CD4-positive, alpha-beta T cell treated with Interleukin-12 subunit alpha and Interleukin-12 subunit beta, for 1 hour (primary cell): ENCODE data around the gene PTPA.
"Not testable (repeated sequence)": the region's sequence is repeated elsewhere in the genome, so short reads cannot be mapped to it uniquely, and the experiment has no call there.

Experiments used
- DNase-seq: peaks from one replicate; pipeline ENCODE4 v3.0.0-alpha.2; 2020

Gene PTPA

DNA sequence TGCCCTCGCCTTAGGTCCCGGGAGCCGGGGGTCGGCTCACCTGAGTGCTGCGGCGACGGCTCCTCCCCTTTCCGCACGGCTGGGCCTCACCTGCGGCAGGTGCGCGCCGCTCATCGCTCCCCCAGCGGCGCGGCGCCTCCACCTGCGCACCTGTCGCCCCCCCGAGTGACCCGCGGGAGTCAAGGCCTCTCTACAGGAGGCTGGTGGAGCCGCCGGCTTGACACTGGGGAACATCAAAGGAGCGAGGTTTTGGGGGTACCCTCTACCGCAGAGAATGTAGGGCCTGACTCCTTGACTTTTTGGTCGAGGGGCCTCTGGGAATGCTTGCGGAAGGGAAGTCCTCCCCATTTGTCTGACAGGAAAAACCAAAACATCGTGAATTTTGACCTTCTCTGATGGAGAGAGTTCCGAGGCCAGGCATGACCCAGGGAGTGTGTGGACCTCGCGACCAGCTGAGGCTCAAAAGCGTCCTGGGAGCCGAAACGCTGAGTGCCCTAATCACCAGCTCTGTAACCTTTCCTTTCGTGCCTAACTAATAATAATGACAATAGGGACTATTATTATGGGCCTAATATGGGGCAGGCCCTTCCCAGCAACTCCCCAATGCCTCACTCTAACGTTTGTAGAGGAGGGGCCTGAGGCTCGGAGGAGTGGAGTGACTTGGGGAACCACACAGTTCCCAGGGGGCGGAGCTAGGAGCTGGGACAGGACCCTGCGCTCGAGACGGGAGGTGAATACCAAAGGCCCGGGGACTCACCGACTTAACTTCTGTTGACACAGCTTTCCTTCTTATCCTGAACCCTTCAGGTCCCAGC lies 67.6 kb downstream of the PTPA start:
- DNase-seq = no peak

- no peak for DNase-seq
These were observed 70.0 kb downstream of the PTPA start for GRCh38 chr9:129181246-129181645.

DNA sequence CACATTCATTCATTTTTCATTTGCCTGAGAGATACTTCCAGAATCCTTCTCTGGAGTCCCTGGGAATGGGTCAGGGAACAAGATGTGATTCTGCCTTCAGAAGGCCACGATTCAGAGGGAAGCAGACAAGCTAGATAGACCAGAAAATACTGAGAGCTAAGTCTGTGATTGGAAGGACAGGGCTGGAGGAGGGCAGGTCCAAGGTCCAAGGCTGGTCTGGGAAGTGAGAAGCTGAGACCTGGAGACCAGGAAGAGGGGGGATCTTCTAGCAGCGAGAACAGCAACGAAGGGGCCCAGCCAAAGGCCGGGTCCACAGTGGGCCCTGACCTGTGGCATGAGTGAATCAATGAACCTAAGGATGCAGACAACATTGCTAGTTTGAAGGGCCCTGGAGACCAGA lies 70.9 kb downstream of the PTPA start:
- DNase-seq = no peak

- no peak for DNase-seq
These were observed 71.6 kb downstream of the PTPA start for GRCh38 chr9:129182625-129183494.

DNA sequence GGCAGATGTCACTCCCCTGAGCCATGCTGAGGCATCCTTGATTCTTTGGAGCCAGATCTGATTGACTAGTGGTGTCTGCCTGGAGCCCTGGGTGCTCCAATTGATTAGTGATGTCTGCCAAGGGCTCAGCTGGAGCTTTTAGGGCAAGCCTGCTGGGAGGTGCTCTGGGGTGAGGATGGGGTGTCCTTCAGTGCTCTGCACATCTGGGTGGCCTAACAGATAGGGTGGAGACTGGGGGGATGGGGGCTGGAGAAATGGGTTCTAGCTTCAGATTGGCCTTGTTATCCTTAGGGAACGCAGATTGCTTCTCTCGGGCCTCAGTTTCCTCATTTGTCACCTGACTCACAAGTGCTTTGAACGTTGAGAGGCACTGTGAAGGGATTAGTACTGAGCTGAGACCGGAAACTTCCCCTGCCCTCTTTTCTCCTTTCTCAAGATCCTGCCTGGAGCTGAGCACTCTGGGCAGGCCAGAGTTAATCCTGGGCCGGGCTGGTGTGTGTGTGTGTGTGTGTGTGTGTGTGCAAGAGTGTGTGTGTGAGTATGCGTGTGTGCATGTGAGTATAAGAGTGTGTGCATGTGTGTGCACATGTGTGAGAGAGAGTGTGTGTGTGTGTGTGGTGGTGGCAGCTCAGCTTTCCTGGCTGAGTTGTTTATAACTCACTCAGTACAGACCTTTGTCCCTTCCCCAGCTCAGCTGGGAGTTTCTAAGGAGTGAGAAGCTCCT lies 72.4 kb downstream of the PTPA start:
- DNase-seq = no peak

- DNase-seq = no peak
These were observed 73.0 kb downstream of the PTPA start for GRCh38 chr9:129184219-129184524.

GRCh38 chr9:129184596-129185122 lies 73.4 kb downstream of the PTPA start:
- DNase-seq = no peak

DNA sequence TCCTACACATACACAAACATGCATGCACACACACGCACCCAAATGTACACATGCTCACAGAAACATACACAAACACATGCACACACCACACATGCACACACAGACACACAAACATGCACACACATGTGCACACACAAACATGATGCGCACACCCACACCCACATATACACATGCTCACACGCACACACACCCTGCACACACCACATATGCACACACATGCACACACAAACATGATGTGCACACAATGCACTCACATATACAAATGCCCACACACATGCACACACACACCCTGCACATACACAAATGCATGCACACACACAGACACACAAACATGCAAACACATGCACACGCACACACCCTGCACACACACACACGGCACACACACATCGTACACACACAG lies 74.2 kb downstream of the PTPA start:
- DNase-seq = no peak

GRCh38 chr9:129185991-129186390 lies 74.8 kb downstream of the PTPA start:
- DNase-seq = no peak

DNA sequence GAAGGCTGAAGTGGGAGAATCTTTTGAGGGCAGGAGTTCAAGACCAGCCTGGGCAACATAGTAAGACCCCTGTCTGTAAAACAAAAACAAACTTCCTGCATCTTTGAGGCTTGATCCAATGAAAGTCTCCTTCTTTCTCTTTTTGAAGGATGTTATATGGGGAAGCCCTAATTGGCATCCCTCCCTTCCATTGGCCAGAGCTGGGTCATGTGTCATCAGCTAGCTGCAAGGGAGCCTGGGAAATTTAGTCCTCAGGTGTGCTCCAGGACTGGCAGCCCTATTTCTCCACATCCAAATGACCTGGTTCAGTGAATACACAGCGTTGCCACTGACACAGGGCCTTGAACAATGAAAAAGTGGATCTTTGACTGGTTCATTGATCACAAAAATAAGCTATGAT lies 75.8 kb downstream of the PTPA start:
- no peak for DNase-seq

GRCh38 chr9:129189971-129190370 lies 78.8 kb downstream of the PTPA start:
- DNase-seq = not testable (repeated sequence)

DNA sequence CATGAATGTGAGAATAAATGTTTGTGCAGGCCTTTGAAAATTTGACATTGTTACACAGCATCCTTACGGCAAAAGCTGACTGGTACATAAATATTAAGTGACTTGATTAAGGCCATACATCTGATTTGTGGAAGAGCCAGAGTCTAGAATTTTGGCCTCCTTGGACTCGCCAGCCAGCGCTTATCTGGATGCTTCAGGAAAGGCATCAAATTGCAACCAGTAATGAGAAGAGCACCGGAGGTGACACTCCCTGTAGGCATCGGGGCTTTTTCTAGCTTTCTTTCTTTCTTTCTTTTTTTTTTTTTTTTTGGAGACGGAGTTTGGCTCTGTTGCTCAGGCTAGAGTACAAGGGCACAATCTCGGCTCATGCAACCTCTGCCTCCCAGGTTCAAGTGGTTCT lies 80.0 kb downstream of the PTPA start:
- DNase-seq = no peak

DNA sequence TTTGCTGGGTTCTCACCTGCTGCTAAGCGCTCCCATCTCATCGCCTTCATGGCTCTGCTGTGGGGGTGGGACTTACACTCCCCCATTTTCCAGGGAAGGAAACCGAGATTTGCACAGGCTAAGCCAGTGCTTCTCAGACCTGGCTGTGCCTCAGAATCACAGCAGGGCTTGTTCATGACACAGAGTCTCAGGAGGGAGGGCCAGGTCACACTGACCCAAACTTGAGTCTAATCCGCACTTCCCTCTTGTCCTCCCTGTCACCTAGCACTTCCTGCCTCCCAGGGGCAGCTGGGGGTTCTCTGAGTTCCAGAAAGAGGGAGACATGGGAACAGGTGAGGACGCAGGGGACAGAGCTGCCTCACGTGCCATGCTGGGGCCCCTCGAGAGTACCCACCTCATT lies 82.4 kb downstream of the PTPA start:
- no peak for DNase-seq

DNA sequence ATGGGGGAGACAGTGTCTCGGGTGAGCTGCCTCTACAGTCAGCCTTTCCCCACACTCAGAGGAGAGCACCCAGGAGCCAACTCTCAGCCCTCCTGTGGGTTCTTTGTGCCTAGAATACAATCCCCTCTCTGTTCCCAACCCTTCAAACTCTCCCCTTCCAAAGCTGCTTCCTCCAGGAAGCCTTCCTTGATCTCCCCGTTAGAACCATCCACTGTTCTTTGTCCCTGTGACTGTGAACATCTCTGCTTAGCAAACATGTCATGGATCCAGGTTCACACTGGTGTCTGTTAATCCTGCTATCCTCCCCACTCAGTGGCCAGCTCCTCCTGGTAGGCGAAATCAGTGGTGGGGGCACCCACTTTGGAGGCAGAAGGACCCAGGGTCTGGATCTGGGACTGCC lies 83.0 kb downstream of the PTPA start:
- no peak for DNase-seq

DNA sequence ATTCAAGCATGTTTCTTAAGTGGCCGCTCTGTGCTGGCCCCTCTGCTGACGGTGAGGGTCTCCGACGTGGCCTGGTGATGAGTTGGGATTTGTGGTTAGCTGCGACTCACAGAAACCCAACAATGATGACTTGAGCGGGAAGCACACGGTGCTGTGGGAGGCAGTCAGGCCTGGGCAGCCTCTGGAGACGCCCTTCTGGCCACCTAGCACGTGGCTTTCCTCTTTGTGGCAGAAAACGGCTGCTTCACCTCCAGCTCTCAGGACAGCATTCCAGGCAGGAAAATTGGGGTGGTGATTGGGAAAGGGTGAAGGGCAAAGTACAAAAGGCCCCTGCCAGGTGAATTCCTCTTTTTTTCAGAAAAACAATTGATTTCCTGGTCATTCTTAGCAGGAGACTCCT lies 84.4 kb downstream of the PTPA start:
- no peak for DNase-seq

DNA sequence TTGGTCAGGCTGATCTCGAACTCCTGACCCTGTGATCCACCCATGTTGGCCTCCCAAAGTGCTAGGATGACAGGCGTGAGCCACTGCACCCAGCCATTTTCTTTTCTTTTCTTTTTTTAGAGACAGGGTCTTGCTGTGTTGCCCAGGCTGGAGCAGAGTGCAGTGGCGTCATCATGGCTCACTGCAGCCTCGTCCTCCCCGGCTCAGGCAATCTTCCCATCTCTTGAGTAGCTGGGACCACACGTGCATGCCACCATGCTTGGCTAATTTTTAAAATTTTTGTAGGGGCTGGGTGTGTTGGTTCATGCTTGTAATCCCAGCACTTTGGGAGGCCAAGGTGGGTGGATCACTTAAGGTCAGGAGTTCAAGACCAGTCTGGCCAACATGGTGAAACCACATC lies 85.8 kb downstream of the PTPA start:
- not testable (repeated sequence) for DNase-seq

DNA sequence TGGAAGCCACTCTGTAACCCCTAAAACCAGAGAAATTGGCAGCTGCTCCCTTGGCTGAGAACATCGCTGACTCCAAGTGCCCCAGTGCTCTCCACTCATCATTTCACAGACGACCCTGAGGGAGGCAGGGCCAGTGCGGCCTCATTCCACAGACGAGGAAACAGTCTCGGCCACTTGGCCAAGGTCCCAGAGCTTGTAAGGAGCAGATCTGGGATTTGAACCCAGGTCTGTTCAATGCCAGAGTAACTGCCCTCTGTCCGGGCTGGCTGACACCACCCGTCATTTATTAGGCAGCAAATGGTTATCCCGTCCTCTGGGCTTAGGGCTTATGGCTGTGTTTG lies 86.7 kb downstream of the PTPA start:
- no peak for DNase-seq
